GM21528 (cell line): ENCODE measurements around the gene FOXR1.

Experiments used
- ATAC-seq: cut with Tn5 transposase; IDR thresholded peaks from one replicate; pipeline ENCODE4 v1.9.1; 2021; ENCODE audit warnings: mild to moderate bottlenecking, moderate library complexity; ENCODE audit not compliant: unreplicated experiment, low FRiP score

The FOXR1 gene

GRCh38 chr11:118971646-118972045 lies at the start of gene FOXR1:
FOXR1 (plus strand) TSS chr11:118971761; CDS start chr11:118971932, 171 bp downstream.
- no peak for ATAC-seq

- ATAC-seq = no peak
Observed at GRCh38 chr11:118921929-118922744, 49.4 kb upstream of the FOXR1 start.

GRCh38 chr11:118922745-118923627 lies 48.6 kb upstream of the FOXR1 start:
- no peak for ATAC-seq

GRCh38 chr11:118923721-118924587 lies 47.6 kb upstream of the FOXR1 start:
- ATAC-seq = no peak

- no peak for ATAC-seq
Observed at GRCh38 chr11:118924591-118925585, 46.7 kb upstream of the FOXR1 start.

- no peak for ATAC-seq
Observed at GRCh38 chr11:118927554-118928100, 43.9 kb upstream of the FOXR1 start.

GRCh38 chr11:118928101-118928869 lies 43.3 kb upstream of the FOXR1 start:
- ATAC-seq = peak; percentile 44

GRCh38 chr11:118928870-118929500 lies 42.6 kb upstream of the FOXR1 start:
- ATAC-seq = no peak

- no peak for ATAC-seq
Observed at GRCh38 chr11:118929501-118930093, 42.0 kb upstream of the FOXR1 start.

- no peak for ATAC-seq
Observed at GRCh38 chr11:118930094-118930712, 41.4 kb upstream of the FOXR1 start.

GRCh38 chr11:118931571-118931970 lies 40.0 kb upstream of the FOXR1 start:
- ATAC-seq = no peak

GRCh38 chr11:118933486-118933885 lies 38.1 kb upstream of the FOXR1 start:
- ATAC-seq = no peak

- no peak for ATAC-seq
Observed at GRCh38 chr11:118935376-118935775, 36.2 kb upstream of the FOXR1 start.

- ATAC-seq = no peak
Observed at GRCh38 chr11:118938491-118939403, 32.8 kb upstream of the FOXR1 start.

GRCh38 chr11:118939404-118939915 lies 32.1 kb upstream of the FOXR1 start:
- no peak for ATAC-seq
